HepG2 (cell line): Measurements from ENCODE around the gene POC1A. TPM values are rescaled to one million over a fixed set of nuclear protein-coding genes. Genes with fewer than 3 reads are reported as not detected.

Experiments used
- ATAC-seq: fragments of 200-7000 bp; cut with Tn5 transposase; 3 replicates; pipeline ENCODE4 v1.9.1; 2020; ENCODE audit warnings: mild to moderate bottlenecking, moderate library complexity
- BruUV-seq: library from RNA; stranded (reverse); fragments of 400-500 nt; replicated peaks from 2 replicates; lab custom pipeline; 2021; lab: Mats Ljungman, UMichigan
- CTCF ChIA-PET: fragments of 300-600 bp; formaldehyde crosslinking; extraction: SDS; loops from one replicate; lab custom pipeline; 2021; ENCODE audit warnings: low total read pairs, inconsistent platforms, low intra/inter-chr PET ratio; lab: Yijun Ruan, JAX
- POLR2A ChIA-PET: fragments of 350-600 bp; sonication (Branson Sonifier 250); formaldehyde crosslinking; loops from one replicate; lab custom pipeline; 2020; ENCODE audit warnings: antibody characterized with exemption, inconsistent platforms; lab: Yijun Ruan, JAX
- DNase-seq: peaks from one replicate; pipeline ENCODE4 v3.0.0-alpha.2; 2015; ENCODE audit warnings: low spot score
- FAIRE-seq: peaks from 3 replicates; lab custom pipeline; 2011; peaks lifted over from hg19 to GRCh38; lab: Jason Lieb, UNC
- H2AFZ ChIP-seq: one replicate; pipeline ENCODE4 v1.6.1; 2011; ENCODE audit warnings: low read length, inconsistent platforms
- H3K27ac ChIP-seq: fragments of 300-600 bp; 3 replicates; pipeline ENCODE4 v1.8.0; 2011; ENCODE audit warnings: mixed run types, mild to moderate bottlenecking, mixed read lengths, low read length, inconsistent platforms; ENCODE audit not compliant: insufficient read depth; ENCODE audit errors: extremely low read length
- H3K27me3 ChIP-seq, 2 experiments: fragments of 200-600 bp in 1 of 2; 2 replicates in 1 of 2; 3 replicates in 1 of 2; pipeline versions ENCODE4 v1.6.0 to v1.8.0; 2011; ENCODE audit warnings: low read length in 2 of 2, mild to moderate bottlenecking in 2 of 2, moderate library complexity in 2 of 2, inconsistent platforms in 1 of 2; ENCODE audit not compliant: insufficient read depth in 2 of 2, control insufficient read depth in 1 of 2
- H3K36me3 ChIP-seq, 2 experiments: fragments of 200-600 bp in 1 of 2; replicated peaks in 1 of 2; 2 replicates in 1 of 2; 3 replicates in 1 of 2; pipeline versions ENCODE4 v1.5.1 to v1.8.0; 2011; ENCODE audit warnings: low read length in 2 of 2, inconsistent platforms in 1 of 2; ENCODE audit not compliant: insufficient read depth in 2 of 2, control insufficient read depth in 1 of 2
- H3K4me1 ChIP-seq: 2 replicates; pipeline ENCODE4 v1.5.1; 2012; ENCODE audit warnings: low read length, inconsistent platforms; ENCODE audit not compliant: insufficient read depth
- H3K4me2 ChIP-seq: 2 replicates; pipeline ENCODE4 v1.6.0; 2011; ENCODE audit warnings: low read depth, low read length, inconsistent platforms
- H3K4me3 ChIP-seq, 3 experiments: fragments of 200-600 bp in 1 of 3; sonication (generic), shearing (Covaris generic) in 1 of 3; replicated peaks in 1 of 3; 2 replicates each; pipeline ENCODE4 v1.5.1; 2011 to 2016; ENCODE audit warnings: low read length in 3 of 3, inconsistent platforms in 2 of 3, low read depth in 2 of 3, mild to moderate bottlenecking in 2 of 3, control low read depth in 1 of 3, mixed read lengths in 1 of 3; ENCODE audit not compliant: insufficient read depth in 1 of 3
- H3K79me2 ChIP-seq: one replicate; pipeline ENCODE4 v1.6.1; 2011; ENCODE audit warnings: low read length, inconsistent platforms; ENCODE audit not compliant: insufficient read depth
- H3K9ac ChIP-seq: 2 replicates; pipeline ENCODE4 v1.6.0; 2011; ENCODE audit warnings: mild to moderate bottlenecking, low read depth, low read length, inconsistent platforms; ENCODE audit not compliant: insufficient read depth
- H3K9me3 ChIP-seq: 2 replicates; pipeline ENCODE4 v1.5.1; 2012; ENCODE audit warnings: mild to moderate bottlenecking, low read length
- H4K20me1 ChIP-seq: 2 replicates; pipeline ENCODE4 v1.6.0; 2011; ENCODE audit warnings: inconsistent platforms, mild to moderate bottlenecking, low read length, moderate library complexity; ENCODE audit not compliant: insufficient read depth
- CCAR2 ChIP-seq: fragments of 200-400 bp; formaldehyde crosslinking; optimal IDR thresholded peaks from 2 replicates; pipeline ENCODE3; 2018; ENCODE audit warnings: low read depth, mild to moderate bottlenecking, low read length, moderate library complexity
- GTF3A ChIP-seq: sonication (generic); formaldehyde crosslinking; conservative IDR thresholded peaks from 2 replicates; pipeline ENCODE4 v1.4.0; 2020; ENCODE audit warnings: mild to moderate bottlenecking, missing genetic modification reagents
- HNF4G ChIP-seq, 2 experiments: sonication (generic) in 1 of 2; formaldehyde crosslinking in 1 of 2; IDR thresholded peaks; 2 replicates each; pipeline versions ENCODE4 v1.4.0 to v1.6.1; 2011 to 2020; ENCODE audit warnings: borderline replicate concordance in 2 of 2, low read depth in 2 of 2, mild to moderate bottlenecking in 2 of 2, low read length in 1 of 2, missing genetic modification reagents in 1 of 2, moderate library complexity in 1 of 2
- PAF1 ChIP-seq: IDR thresholded peaks from 2 replicates; pipeline ENCODE4 v1.6.1; 2016; ENCODE audit warnings: missing genetic modification reagents, missing compliant biosample characterization
- POLR2AphosphoS5 ChIP-seq: IDR thresholded peaks from 2 replicates; pipeline ENCODE4 v1.6.1; 2012; ENCODE audit warnings: low read depth, low read length
- TBX3 ChIP-seq: fragments of 450-650 bp; IDR thresholded peaks from 2 replicates; pipeline ENCODE4 v1.6.1; 2017; ENCODE audit warnings: antibody characterized with exemption, mild to moderate bottlenecking, inconsistent platforms, borderline replicate concordance
- ZFP1 ChIP-seq: IDR thresholded peaks from 2 replicates; pipeline ENCODE4 v1.6.1; 2016
- ZFP36 ChIP-seq: fragments of 150-350 bp; IDR thresholded peaks from 2 replicates; pipeline ENCODE4 v1.6.1; 2018; ENCODE audit warnings: borderline replicate concordance, low read length, low read depth; ENCODE audit not compliant: partially characterized antibody
- ZNF572 ChIP-seq: sonication (generic); formaldehyde crosslinking; IDR thresholded peaks from 2 replicates; pipeline ENCODE4 v1.5.1; 2020; ENCODE audit warnings: mild to moderate bottlenecking, missing genetic modification reagents
- WGBS: methylation state at CpG from one replicate; pipeline ENCODE4 v1.1.6; 2017; ENCODE audit warnings: low lambda C conversion rate; 5-methylcytosine and 5-hydroxymethylcytosine counted together
- in situ Hi-C: cut with HindIII; loops from 2 replicates; pipeline ENCODE4 v1.10.0; 2017; ENCODE audit warnings: low pct_unique_long_range_greater_than_20kb; ENCODE audit not compliant: extremely low pct_ligation_motif_present
- intact Hi-C: fragments of 100-400 bp; cut with micrococcal nuclease; formaldehyde crosslinking; loops from one replicate; pipeline ENCODE4 v1.10.0; 2022; ENCODE audit not compliant: unreplicated experiment
- polyA plus RNA-seq, 8 experiments: library from polyadenylated mRNA; depleted of rRNA in 3 of 8; stranded (reverse) in 7 of 8; unstranded in 1 of 8; fragments of >200 nt; fragmentation: Illumina TruSeq in 4 of 8; extraction: Trizol in 4 of 8; gene quantifications; 2 replicates each; pipeline versions ENCODE4 v1.2.1 to v1.2.3, GENCODE V29; 2011 to 2016; ENCODE audit warnings: low read depth in 4 of 8, missing spikeins in 1 of 8, mixed read lengths in 1 of 8; ENCODE audit not compliant: insufficient read depth in 1 of 8
- total RNA-seq, 5 experiments: library from RNA; depleted of rRNA; stranded (reverse); fragments of >200 nt; fragmentation: Illumina TruSeq; extraction: Trizol; gene quantifications; 2 replicates each; pipeline ENCODE4 v1.2.3, GENCODE V29; 2016; ENCODE audit warnings: low read depth in 1 of 5
- TF ChIP-seq, protein P1 (sequence below): sonication (generic); formaldehyde crosslinking; IDR thresholded peaks from 2 replicates; pipeline ENCODE4 v1.4.0; 2020; ENCODE audit warnings: missing genetic modification reagents
- TF ChIP-seq, protein P2 (sequence below): sonication (generic); formaldehyde crosslinking; IDR thresholded peaks from 2 replicates; pipeline ENCODE4 v1.5.0; 2020; ENCODE audit warnings: mild to moderate bottlenecking, missing genetic modification reagents
- TF ChIP-seq, protein P3 (sequence below): sonication (generic); formaldehyde crosslinking; IDR thresholded peaks from 2 replicates; pipeline ENCODE4 v1.4.0; 2020; ENCODE audit warnings: missing genetic modification reagents

Gene POC1A
- total and polyA plus RNA-seq, 2 of the 13 experiments (the other 11 are each of a cell fraction or from before 2014, with no cell fraction given) = 14.6 to 20.0 TPM

DNA sequence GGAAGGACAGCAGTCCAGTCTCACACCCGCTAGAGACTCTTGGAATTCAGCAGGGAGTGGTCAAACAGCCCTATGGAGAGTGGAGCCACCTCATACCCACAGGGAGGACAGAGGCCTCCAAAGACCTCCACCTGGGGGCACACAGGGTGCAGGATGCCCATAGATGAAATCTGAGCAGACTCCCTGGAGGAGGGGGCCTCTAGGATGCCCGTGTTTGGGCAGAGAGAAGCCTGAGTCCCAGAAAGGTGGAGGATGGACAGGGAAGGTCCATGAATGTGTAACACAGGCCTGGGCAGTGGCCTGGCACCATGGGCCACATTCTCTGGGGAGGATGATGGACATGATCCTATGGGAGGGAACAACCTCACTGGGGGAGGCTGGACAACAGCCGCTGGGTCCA, 119.6 kb downstream of the POC1A start:
- no peak for TF ChIP-seq ZFP1 (CRISPR knock-in tag)
- TF ChIP-seq ZFP36 = peak; percentile 45
- no peaks in the 10 kb centered on the region for H3K9me3 ChIP-seq
- H2AFZ ChIP-seq = no peak overlapping the region
- in situ Hi-C loops = no loop called here
- H3K79me2 ChIP-seq = no peaks in the 10 kb centered on the region
- peaks cover 93% of the 10 kb centered on the region for H3K4me1 ChIP-seq
- no peak overlapping the region for H3K27ac ChIP-seq
- FAIRE-seq (no peak), ATAC-seq (no peak), DNase-seq (no peak)
- H4K20me1 ChIP-seq = no peaks in the 10 kb centered on the region
- H3K4me2 ChIP-seq = peak overlapping the region; percentile 78
- no TSS peak for BruUV-seq
- POLR2A ChIA-PET = no interaction called here
- peak overlapping the region in 1 of 3 experiments; percentile 34; a peak in 1 of 6 replicates for H3K4me3 ChIP-seq
- H3K9ac ChIP-seq = 0 out of 2 replicates have a peak overlapping the region, but pooled peaks have one; percentile 14
- 43% methylated on average over 1 of the region's 3 CpGs for WGBS
- no peaks in the 10 kb centered on the region for H3K27me3 ChIP-seq
- H3K36me3 ChIP-seq = no peaks in the 10 kb centered on the region
- CTCF ChIA-PET = no interaction called here
- intact Hi-C loops = no loop called here

DNA sequence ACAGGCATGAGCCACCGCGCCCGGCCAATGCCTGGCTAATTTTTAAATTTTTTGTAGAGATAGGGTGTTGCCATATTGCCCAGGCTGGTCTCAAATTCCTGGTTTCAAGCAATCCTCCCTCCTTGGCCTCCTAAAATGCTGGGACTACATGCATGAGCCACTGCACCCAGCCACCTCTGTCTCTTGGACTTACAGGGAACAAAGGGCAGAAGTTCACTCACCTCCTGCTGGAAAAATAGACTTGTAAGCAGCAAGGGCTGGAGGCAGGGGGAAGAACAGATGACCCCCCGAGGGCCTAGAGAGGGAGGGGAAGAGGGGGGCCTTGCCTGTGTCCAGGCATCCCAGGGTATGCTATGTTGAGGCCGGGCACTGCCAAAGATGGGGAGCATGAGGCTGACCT, 120.0 kb downstream of the POC1A start:
- peaks cover 93% of the 10 kb centered on the region for H3K4me1 ChIP-seq
- H3K79me2 ChIP-seq = no peaks in the 10 kb centered on the region
- no peak overlapping the region for H3K27ac ChIP-seq
- H3K4me2 ChIP-seq = peak overlapping the region; percentile 78
- DNase-seq (no peak), ATAC-seq (no peak), FAIRE-seq (peak; percentile 15)
- TSS peak; percentile 60 for BruUV-seq
- intact Hi-C loops = no loop called here
- WGBS = 5% methylated on average over 4 of the region's 5 CpGs
- H2AFZ ChIP-seq = no peak overlapping the region
- peak overlapping the region in 1 of 3 experiments; percentile 34; a peak in 1 of 6 replicates for H3K4me3 ChIP-seq
- no peak overlapping the region; the same call in 1 of the 2 replicates for H3K9ac ChIP-seq
- ChIA-PET POLR2A (interaction anchor here (0.6 to 1.4 kb wide), 4 partner anchors 15 to 1809 kb away, joined by 3 to 5 read pairs (median 4); no protein-coding TSS in a partner anchor), CTCF (no interaction called here)
- H3K36me3 ChIP-seq = no peaks in the 10 kb centered on the region
- in situ Hi-C loops = no loop called here
- no peaks in the 10 kb centered on the region for H3K27me3 ChIP-seq
- no peaks in the 10 kb centered on the region for H3K9me3 ChIP-seq
- no peaks in the 10 kb centered on the region for H4K20me1 ChIP-seq
- no peak for TF ChIP-seq GTF3A (CRISPR knock-in tag)
- TF ChIP-seq TBX3 = no peak
- TF ChIP-seq, protein P1, sequence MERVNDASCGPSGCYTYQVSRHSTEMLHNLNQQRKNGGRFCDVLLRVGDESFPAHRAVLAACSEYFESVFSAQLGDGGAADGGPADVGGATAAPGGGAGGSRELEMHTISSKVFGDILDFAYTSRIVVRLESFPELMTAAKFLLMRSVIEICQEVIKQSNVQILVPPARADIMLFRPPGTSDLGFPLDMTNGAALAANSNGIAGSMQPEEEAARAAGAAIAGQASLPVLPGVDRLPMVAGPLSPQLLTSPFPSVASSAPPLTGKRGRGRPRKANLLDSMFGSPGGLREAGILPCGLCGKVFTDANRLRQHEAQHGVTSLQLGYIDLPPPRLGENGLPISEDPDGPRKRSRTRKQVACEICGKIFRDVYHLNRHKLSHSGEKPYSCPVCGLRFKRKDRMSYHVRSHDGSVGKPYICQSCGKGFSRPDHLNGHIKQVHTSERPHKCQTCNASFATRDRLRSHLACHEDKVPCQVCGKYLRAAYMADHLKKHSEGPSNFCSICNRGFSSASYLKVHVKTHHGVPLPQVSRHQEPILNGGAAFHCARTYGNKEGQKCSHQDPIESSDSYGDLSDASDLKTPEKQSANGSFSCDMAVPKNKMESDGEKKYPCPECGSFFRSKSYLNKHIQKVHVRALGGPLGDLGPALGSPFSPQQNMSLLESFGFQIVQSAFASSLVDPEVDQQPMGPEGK = peak; percentile 53
- no peak for TF ChIP-seq PAF1 (CRISPR knock-in tag)
- no peak for TF ChIP-seq POLR2AphosphoS5
- no peak for TF ChIP-seq ZNF572 (CRISPR knock-in tag)
- TF ChIP-seq CCAR2 = no peak
- TF ChIP-seq, protein P2, sequence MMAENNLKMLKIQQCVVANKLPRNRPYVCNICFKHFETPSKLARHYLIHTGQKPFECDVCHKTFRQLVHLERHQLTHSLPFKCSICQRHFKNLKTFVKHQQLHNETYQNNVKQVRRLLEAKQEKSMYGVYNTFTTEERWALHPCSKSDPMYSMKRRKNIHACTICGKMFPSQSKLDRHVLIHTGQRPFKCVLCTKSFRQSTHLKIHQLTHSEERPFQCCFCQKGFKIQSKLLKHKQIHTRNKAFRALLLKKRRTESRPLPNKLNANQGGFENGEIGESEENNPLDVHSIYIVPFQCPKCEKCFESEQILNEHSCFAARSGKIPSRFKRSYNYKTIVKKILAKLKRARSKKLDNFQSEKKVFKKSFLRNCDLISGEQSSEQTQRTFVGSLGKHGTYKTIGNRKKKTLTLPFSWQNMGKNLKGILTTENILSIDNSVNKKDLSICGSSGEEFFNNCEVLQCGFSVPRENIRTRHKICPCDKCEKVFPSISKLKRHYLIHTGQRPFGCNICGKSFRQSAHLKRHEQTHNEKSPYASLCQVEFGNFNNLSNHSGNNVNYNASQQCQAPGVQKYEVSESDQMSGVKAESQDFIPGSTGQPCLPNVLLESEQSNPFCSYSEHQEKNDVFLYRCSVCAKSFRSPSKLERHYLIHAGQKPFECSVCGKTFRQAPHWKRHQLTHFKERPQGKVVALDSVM (CRISPR knock-in tag) = peak; percentile 86
- TF ChIP-seq HNF4G (IDR thresholded peaks at IDR 0.05; ENCODE audit: borderline replicate concordance, low read depth, low read length) = 0 out of 2 replicates have a peak, but pooled peaks have one; percentile 15
- no peak for TF ChIP-seq HNF4G (CRISPR knock-in tag; IDR thresholded peaks at IDR 0.05; ENCODE audit: borderline replicate concordance, low read depth)
- TF ChIP-seq, protein P3, sequence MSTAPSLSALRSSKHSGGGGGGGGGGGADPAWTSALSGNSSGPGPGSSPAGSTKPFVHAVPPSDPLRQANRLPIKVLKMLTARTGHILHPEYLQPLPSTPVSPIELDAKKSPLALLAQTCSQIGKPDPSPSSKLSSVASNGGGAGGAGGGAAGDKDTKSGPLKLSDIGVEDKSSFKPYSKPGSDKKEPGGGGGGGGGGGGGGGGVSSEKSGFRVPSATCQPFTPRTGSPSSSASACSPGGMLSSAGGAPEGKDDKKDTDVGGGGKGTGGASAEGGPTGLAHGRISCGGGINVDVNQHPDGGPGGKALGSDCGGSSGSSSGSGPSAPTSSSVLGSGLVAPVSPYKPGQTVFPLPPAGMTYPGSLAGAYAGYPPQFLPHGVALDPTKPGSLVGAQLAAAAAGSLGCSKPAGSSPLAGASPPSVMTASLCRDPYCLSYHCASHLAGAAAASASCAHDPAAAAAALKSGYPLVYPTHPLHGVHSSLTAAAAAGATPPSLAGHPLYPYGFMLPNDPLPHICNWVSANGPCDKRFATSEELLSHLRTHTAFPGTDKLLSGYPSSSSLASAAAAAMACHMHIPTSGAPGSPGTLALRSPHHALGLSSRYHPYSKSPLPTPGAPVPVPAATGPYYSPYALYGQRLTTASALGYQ (CRISPR knock-in tag) = no peak
